Retinal pigment epithelial cell (primary cell): ENCODE measurements around the gene PAMR1.

Experiments used
- DNase-seq: peaks from one replicate; pipeline ENCODE4 v3.0.0-alpha.2; 2010; ENCODE audit warnings: low read depth
- H3K4me3 ChIP-seq: 2 replicates; pipeline ENCODE4 v1.5.1; 2011; ENCODE audit warnings: mild to moderate bottlenecking, low read length, control low read depth, moderate library complexity
- CTCF ChIP-seq: conservative IDR thresholded peaks from 2 replicates; pipeline ENCODE4 v1.5.1; 2011; ENCODE audit warnings: low read depth, low read length, control low read depth, inconsistent platforms

Gene PAMR1

GRCh38 chr11:35419184-35419829, 106.1 kb downstream of the PAMR1 start, which contains the start of gene SLC1A2:
SLC1A2 (minus strand) TSS chr11:35419558; CDS start chr11:35418966, 592 bp downstream.
- no peak for TF ChIP-seq CTCF
- no peak for DNase-seq
- peak within 1 kb of the TSS; percentile 40 for H3K4me3 ChIP-seq

GRCh38 chr11:35418282-35419183, 106.9 kb downstream of the PAMR1 start:
- peak overlapping the region; percentile 40 for H3K4me3 ChIP-seq
- no peak for TF ChIP-seq CTCF
- DNase-seq: no peak

- H3K4me3 ChIP-seq: no peak overlapping the region
- TF ChIP-seq CTCF: no peak
- no peak for DNase-seq
Observed at GRCh38 chr11:35415487-35415886, 109.9 kb downstream of the PAMR1 start.

- H3K4me3 ChIP-seq: no peak overlapping the region
- DNase-seq: no peak
- TF ChIP-seq CTCF: no peak
Observed at GRCh38 chr11:35414776-35415175, 110.6 kb downstream of the PAMR1 start.

- no peak for DNase-seq
- no peak overlapping the region for H3K4me3 ChIP-seq
Observed at GRCh38 chr11:35414311-35414710, 111.1 kb downstream of the PAMR1 start.

GRCh38 chr11:35413598-35413997, 111.8 kb downstream of the PAMR1 start:
- no peak overlapping the region for H3K4me3 ChIP-seq
- DNase-seq: no peak
- TF ChIP-seq CTCF: no peak

More at GRCh38 chr11:35414311-35414710, 111.1 kb downstream of the PAMR1 start:
- no peak for TF ChIP-seq CTCF
